ENCODE data around the gene ATP7B. TPM values are rescaled to one million over a fixed set of nuclear protein-coding genes. Genes with fewer than 3 reads are reported as not detected.

The ATP7B gene
- total RNA-seq, 4 donors from 2014 or later: 17.6 to 32.9 (median 22.6) TPM

DNA sequence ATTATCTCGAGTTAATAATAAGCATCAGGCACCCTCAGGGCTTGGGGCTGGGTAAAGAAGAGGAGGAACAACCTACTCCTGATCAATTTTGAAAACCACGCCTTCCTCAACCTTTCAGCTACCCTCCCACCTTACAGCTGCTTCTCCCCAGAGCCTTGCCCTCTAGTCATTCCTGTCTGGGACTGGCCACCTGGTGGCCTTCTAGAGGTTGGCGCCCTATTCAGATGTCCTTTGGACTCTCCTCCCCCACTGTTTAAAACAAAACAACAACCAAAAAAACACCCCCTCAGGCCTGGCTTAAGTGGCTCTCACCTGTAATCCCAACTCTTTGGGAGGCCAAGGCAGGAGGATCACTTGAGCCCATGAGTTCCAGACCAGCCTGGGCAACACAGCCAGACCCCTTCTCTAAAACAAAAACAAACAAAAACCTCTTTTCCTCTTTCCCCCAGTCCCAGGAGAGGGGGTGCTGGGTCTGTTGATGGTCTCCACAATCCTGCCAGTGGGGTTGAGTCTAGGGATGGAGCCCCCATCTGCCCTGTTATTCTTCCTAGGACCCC is 87.2 kb downstream of the ATP7B start:
- no peak overlapping the region for H3K4me3 ChIP-seq
- H3K27ac ChIP-seq: no peak overlapping the region
- intact Hi-C loops (cut with DNase I; ENCODE audit: low total_unique reads) (no loop called here), in situ Hi-C loops (cut with MboI; ENCODE audit: low pct_ligation_motif_present in 1 of 4, low pct_unique_long_range_greater_than_20kb in 1 of 4, low sequenced_read_pairs in 3 of 4) (no loop called here)
- TF ChIP-seq POLR2AphosphoS5 (IDR thresholded peaks at IDR 0.05): no peak
- TF ChIP-seq, protein P1, sequence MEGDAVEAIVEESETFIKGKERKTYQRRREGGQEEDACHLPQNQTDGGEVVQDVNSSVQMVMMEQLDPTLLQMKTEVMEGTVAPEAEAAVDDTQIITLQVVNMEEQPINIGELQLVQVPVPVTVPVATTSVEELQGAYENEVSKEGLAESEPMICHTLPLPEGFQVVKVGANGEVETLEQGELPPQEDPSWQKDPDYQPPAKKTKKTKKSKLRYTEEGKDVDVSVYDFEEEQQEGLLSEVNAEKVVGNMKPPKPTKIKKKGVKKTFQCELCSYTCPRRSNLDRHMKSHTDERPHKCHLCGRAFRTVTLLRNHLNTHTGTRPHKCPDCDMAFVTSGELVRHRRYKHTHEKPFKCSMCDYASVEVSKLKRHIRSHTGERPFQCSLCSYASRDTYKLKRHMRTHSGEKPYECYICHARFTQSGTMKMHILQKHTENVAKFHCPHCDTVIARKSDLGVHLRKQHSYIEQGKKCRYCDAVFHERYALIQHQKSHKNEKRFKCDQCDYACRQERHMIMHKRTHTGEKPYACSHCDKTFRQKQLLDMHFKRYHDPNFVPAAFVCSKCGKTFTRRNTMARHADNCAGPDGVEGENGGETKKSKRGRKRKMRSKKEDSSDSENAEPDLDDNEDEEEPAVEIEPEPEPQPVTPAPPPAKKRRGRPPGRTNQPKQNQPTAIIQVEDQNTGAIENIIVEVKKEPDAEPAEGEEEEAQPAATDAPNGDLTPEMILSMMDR (IDR thresholded peaks at IDR 0.05): peak in 4 of 5 experiments; percentile 17 to 39 (median 21)
- no peak for TF ChIP-seq POLR2A (IDR thresholded peaks at IDR 0.05)
- no peak for TF ChIP-seq EP300 (IDR thresholded peaks at IDR 0.05; ENCODE audit: low read depth)
- no peak for DNase-seq
- 71 to 93% methylated on average over 3 of the region's 3 CpGs for WGBS, 2 donors (ENCODE audit: low coverage in 1 of 2)
- H3K9me3 ChIP-seq: no peaks in the 10 kb centered on the region
- H3K4me1 ChIP-seq: no peaks in the 10 kb centered on the region
- H3K27me3 ChIP-seq: no peaks in the 10 kb centered on the region
- H3K36me3 ChIP-seq: no peaks in the 10 kb centered on the region

DNA sequence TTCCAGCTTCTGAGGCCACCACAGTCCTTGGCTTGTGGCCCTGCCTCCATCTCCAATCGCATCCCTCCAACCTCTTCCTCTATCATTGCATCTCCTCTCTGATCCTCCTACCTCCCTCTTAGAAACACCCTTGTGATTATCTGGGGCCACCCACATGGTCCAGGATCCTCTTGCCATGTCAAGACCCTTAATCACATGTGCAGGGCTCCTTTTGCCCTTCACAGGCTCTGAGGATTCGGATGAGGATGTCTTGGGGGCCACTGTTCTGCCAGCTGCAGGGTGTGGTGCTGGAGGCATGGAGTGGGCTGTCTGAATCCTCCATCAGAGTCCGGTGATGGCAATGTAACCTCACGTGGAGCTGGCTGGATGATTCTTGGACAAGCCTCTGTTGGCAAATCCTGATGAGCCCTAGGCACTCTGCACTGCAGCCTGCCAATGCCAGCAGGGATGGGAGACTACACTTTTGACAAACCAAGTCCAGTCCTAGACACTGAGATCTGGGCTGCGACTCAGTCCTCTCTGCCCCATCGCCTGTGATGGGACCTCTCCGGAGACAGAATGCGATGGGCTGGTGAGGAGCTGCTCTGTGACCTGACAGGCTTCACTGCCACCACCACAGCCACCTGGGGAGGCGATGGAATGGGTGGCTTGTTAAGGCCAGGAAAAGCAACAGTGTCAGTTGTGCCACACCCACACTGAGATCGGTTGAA is 88.3 kb downstream of the ATP7B start:
- H3K4me1 ChIP-seq: no peaks in the 10 kb centered on the region
- in situ Hi-C loops (cut with MboI; ENCODE audit: low pct_ligation_motif_present in 1 of 4, low pct_unique_long_range_greater_than_20kb in 1 of 4, low sequenced_read_pairs in 3 of 4) (no loop called here), intact Hi-C loops (cut with DNase I; ENCODE audit: low total_unique reads) (no loop called here)
- no peak for DNase-seq
- no peak for TF ChIP-seq POLR2AphosphoS5 (IDR thresholded peaks at IDR 0.05)
- no peak for TF ChIP-seq POLR2A (IDR thresholded peaks at IDR 0.05)
- TF ChIP-seq, protein P1 (IDR thresholded peaks at IDR 0.05): no peak
- TF ChIP-seq EP300 (IDR thresholded peaks at IDR 0.05; ENCODE audit: low read depth): no peak
- no peak overlapping the region for H3K4me3 ChIP-seq
- H3K9me3 ChIP-seq: no peaks in the 10 kb centered on the region
- WGBS, 2 donors (ENCODE audit: low coverage in 1 of 2): 84 to 100% methylated on average over 1 to 10 of the region's 10 CpGs
- no peaks in the 10 kb centered on the region for H3K36me3 ChIP-seq
- H3K27ac ChIP-seq: no peak overlapping the region
- H3K27me3 ChIP-seq: no peaks in the 10 kb centered on the region

DNA sequence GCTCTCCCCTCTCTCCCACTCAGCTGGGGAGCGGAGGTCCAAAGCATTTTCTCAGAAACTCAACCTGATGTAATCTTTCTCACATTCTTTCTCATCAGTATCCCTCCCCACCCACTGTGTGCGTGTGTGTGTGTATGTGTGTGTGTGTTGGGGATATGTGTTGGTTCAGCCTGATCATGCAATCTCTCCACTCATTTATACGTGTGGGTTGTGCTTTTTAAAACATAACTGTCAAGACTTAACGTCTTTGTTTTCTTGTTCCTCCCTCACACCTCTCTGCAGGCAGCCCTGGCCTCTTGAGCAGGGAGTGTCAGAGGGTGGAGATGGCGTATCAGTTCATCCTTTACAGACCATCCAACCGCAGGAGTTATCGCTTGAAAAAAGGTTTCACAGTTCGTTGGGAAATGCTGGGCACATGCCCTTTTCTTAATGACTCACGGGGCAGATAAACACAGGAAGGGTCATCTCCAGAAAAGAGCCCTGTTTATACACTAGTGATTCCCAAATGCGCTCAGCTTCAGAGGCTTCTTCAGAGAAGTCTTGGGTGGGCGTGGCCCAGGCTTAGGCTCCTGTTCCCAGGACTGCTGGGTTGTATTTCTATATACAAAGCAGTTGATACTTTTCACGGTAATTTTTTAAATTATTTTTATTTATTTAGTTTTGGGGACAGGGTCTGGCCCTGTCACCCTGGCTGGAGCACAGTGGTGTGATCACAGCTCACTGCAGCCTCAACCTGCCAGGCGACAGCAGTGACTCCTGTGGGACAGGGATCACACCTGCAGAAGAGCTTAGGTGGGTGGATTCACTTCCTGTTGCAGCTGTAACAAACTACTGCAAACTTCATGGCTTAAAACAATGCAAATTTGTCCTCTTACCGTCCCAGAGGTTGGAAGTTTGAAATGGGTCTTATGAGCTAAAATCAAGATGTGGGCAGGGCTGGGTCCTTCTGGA is 89.2 kb downstream of the ATP7B start:
- WGBS, 2 donors (ENCODE audit: low coverage in 1 of 2): 70 to 76% methylated on average over 11 to 14 of the region's 14 CpGs
- in situ Hi-C loops (cut with MboI; ENCODE audit: low pct_ligation_motif_present in 1 of 4, low pct_unique_long_range_greater_than_20kb in 1 of 4, low sequenced_read_pairs in 3 of 4): no loop called here
- no peaks in the 10 kb centered on the region for H3K27me3 ChIP-seq
- H3K4me1 ChIP-seq: no peaks in the 10 kb centered on the region
- H3K27ac ChIP-seq: no peak overlapping the region
- DNase-seq: no peak
- no peak overlapping the region for H3K4me3 ChIP-seq
- TF ChIP-seq EP300 (IDR thresholded peaks at IDR 0.05; ENCODE audit: low read depth) (no peak), POLR2AphosphoS5 (IDR thresholded peaks at IDR 0.05) (no peak), POLR2A (IDR thresholded peaks at IDR 0.05) (no peak)
- TF ChIP-seq, protein P1 (IDR thresholded peaks at IDR 0.05): no peak
- intact Hi-C loops (cut with DNase I; ENCODE audit: low total_unique reads): no loop called here
- no peaks in the 10 kb centered on the region for H3K9me3 ChIP-seq
- H3K36me3 ChIP-seq: no peaks in the 10 kb centered on the region

DNA sequence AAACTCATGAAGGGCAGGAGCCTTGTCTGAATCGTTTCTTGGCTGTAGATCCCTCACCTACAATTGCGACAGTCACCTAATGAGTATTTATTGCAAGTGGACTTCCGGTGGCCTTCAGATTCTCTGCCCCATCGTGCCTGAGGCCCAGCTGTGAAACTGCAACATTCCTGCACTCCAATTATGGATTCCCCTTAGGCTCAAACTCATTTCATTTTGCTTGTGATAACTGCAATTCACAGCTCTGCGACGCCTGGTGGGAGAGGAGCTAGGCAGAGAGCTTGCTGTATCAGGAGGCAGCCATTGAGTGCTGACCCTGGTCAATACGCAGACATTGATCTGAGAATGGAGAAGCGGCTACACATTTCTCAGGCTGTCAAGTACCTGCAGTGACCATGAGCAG is 90.5 kb downstream of the ATP7B start:
- no peak for DNase-seq
- intact Hi-C loops (cut with DNase I; ENCODE audit: low total_unique reads) (no loop called here), in situ Hi-C loops (cut with MboI; ENCODE audit: low pct_ligation_motif_present in 1 of 4, low pct_unique_long_range_greater_than_20kb in 1 of 4, low sequenced_read_pairs in 3 of 4) (no loop called here)

More for the DNA sequence above, 90.5 kb downstream of the ATP7B start:
- Histone ChIP-seq H3K4me1 (no peaks in the 10 kb centered on the region), H3K9me3 (no peaks in the 10 kb centered on the region), H3K27me3 (no peaks in the 10 kb centered on the region), H3K36me3 (no peaks in the 10 kb centered on the region), H3K27ac (no peak overlapping the region), H3K4me3 (no peak overlapping the region)
- 86% methylated on average over 8 of the region's 8 CpGs; no CpG with 5 or more reads in 1 of the 2 donors for WGBS, 2 donors (ENCODE audit: low coverage in 1 of 2)
- TF ChIP-seq, protein P1 (IDR thresholded peaks at IDR 0.05): no peak
- TF ChIP-seq POLR2AphosphoS5 (IDR thresholded peaks at IDR 0.05) (no peak), EP300 (IDR thresholded peaks at IDR 0.05; ENCODE audit: low read depth) (no peak), POLR2A (IDR thresholded peaks at IDR 0.05) (no peak)

Measured in transverse colon (tissue), 4 donors.